CD4-positive, alpha-beta T cell treated with Interleukin-10 for 1 hour (primary cell): Measurements from ENCODE around the gene SEPHS2.

ENCODE experiments used
- DNase-seq: peaks from one replicate; pipeline ENCODE4 v3.0.0-alpha.2; 2020

Gene SEPHS2

GRCh38 chr16:30429418-30429677 lies 16.3 kb downstream of the SEPHS2 start:
- no peak for DNase-seq

DNA sequence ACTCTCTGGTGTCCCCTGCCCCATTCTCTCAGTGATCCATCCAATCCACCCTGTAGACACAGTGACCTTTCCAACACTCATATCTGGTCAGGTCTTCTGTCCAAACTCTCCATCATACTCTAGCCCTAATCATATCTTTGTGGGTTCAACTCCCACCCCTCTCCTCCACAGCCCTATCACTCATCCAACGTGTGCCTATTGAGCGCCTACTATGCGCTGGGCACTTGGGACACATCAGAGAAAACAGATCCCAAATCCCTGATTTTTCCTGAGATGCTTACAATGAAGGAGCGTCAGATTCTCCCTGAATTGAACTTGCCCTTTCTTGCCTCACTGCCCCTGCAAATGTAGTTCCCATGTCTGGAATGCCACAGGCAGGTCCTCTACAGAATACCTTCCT lies 17.6 kb downstream of the SEPHS2 start:
- no peak for DNase-seq

DNA sequence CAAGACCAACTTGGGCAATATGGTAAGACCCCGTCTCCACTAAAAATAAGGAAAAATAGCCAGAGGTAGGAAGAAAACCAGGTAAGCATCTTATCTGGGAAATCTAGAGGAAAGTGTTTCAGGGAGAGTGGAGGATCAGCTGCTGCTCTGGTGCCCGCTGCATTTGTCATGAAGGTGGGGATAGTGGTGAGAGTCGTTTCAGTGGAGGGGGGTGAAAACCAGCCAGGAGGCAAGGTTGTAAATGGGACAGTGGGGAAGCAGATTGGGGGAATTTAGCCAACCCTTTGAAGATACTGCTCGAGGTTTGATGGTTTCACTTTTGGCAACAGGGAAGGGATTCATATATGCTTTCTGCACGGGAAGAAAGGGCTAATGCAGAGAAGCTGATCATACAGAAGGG lies 24.7 kb downstream of the SEPHS2 start:
- no peak for DNase-seq

- DNase-seq, result no peak
Observed at GRCh38 chr16:30418350-30419181, 27.1 kb downstream of the SEPHS2 start.

- DNase-seq, result peak; percentile 91
Observed at GRCh38 chr16:30417529-30418349, 27.9 kb downstream of the SEPHS2 start.

DNA sequence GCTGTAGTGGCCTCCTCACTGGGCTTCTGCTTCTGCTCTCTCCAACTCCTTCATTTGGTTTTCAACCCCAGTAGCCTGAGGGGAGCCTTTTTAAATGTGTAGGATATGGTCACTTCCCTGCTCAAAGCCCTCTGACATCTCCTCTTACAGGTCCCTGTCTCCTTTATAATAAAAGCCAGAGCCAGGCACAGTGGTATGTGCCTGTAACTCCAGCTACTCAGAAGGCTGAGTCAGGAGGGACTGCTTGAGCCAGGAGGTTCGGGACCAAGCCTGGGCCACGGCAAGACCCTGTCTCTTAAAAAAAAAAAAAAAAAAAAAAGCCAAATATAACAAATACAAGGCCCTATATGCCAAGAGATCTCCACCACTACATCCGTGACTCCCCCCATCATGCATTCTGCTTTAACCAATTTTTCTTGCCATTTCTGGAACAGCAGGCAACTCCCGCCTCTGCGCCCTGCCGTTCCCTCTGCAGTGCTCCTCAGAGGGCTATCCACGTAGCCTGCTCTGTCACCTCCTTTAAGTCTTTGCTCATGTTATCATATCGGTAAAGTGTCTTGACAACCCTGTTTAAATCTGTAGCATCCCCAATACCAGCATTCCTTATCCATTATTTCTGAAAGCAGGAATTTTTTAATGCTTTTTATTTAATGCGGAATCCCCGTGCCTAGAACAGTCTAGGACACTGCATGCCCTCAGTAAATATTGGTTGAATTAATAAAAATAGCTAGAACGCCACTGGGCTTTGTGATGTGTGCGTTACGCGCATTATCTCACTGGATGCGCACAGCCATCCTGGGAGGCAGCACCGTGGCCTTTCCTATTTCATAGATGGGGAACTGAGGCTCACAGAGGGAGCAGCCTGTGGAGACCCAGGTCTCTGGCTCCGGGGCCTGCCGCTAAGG lies 28.8 kb downstream of the SEPHS2 start:
- DNase-seq, result no peak

GRCh38 chr16:30416047-30416603 lies 29.5 kb downstream of the SEPHS2 start:
- no peak for DNase-seq

GRCh38 chr16:30414159-30414558 lies 31.5 kb downstream of the SEPHS2 start:
- no peak for DNase-seq

DNA sequence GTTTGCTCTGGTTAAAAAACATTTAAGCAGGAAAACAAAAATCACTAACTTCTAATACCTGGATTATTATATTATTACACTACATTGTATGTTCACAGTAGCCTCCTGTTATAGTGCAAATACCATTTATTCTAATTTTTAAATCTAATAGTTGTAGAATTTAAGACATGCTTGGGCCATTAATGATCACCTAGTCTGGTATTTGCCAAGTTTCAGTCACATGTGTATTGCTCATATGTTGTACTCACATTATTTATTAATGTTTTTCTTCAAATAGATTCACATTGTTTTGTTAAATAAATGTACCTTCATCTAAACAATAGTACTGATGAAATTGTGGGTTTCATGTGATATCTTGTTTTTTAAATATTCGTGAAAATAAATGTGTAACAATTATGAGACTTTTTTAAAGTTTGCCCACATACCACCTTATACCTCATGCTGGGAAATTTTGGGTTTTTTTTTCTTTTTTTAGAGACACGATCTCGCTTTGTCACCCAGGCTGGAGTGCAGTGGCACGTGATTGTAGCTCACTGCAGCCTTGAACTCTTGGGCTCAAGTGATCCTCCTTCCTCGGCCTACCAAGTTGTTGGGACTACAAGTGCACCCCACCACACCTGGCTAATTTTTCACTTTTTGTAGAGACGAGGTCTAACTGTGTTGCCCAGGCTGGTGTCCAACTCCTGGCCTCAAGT lies 32.4 kb downstream of the SEPHS2 start:
- DNase-seq, result no peak

- peak; percentile 93 for DNase-seq
Observed at GRCh38 chr16:30409125-30410060, 36.3 kb downstream of the SEPHS2 start.

GRCh38 chr16:30407804-30408534 lies 37.7 kb downstream of the SEPHS2 start:
- no peak for DNase-seq

GRCh38 chr16:30407102-30407803 lies 38.4 kb downstream of the SEPHS2 start, which contains the start of gene ZNF771:
ZNF771 (plus strand) TSS chr16:30407606; CDS start chr16:30408054, 448 bp downstream.
- DNase-seq, result peak; percentile 91

- no peak for DNase-seq
Observed at GRCh38 chr16:30406795-30407101, 38.9 kb downstream of the SEPHS2 start.

GRCh38 chr16:30401768-30402425 lies 43.8 kb downstream of the SEPHS2 start:
- no peak for DNase-seq

DNA sequence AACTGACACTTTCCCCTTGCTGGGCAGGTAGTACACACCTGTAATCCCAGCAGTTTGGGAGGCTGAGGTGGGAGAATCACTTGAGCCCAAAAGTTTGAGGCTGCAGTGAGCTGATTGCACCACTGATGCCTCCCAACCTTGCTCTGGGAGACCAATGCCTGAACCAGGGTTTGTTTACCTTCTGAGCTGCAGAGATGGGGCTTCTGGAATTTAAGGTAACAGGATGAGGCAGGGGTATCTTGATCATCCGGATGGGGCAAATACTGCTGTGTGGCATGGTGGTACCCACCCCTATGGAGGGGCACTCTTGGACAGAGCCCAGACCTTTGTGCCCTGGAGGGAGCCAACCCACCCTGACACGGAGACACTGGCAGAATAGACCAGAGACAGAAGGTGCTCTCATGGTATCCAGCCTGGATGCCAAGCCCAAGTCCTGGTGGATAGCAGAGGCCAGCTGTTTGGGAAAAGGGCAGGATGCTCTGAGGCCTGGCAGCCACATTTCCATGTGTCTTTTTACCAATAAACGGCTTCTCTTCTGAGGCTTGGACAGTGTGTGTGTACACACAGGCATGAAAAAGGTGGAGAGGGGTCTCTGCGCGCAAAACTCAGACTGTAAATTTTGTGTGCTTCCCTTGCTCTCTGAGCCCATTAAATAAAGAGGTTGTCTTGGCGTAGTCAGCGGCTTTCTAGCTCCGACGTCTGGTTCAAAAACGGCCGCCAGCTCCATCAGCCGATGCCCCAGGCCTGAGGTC lies 46.1 kb downstream of the SEPHS2 start:
- DNase-seq, result no peak

- DNase-seq, result no peak
Observed at GRCh38 chr16:30398661-30399434, 46.8 kb downstream of the SEPHS2 start.

- no peak for DNase-seq
Observed at GRCh38 chr16:30397776-30398660, 47.7 kb downstream of the SEPHS2 start.
